Right lobe of liver (tissue), 4 donors: ENCODE measurements around the gene RPL19.

ENCODE experiments used
- POLR2A ChIP-seq: fragments of 450-650 bp; IDR thresholded peaks from one replicate; pipeline ENCODE4 v1.6.1; 2017; ENCODE audit warnings: antibody characterized with exemption, mild to moderate bottlenecking
- TF ChIP-seq, protein P1 (sequence below), 4 donors: fragments of 200-600 bp in 3 of 4; fragments of 450-650 bp in 1 of 4; IDR thresholded peaks; one replicate each; pipeline versions ENCODE4 v1.5.1 to v1.8.0; 2016 to 2022; ENCODE audit warnings: antibody characterized with exemption in 4 of 4, mild to moderate bottlenecking in 2 of 4
- donor health status: DM: no; HTN: no; CAD: no.
- donor health status: DM: no; HTN: no; CAD: no.
- donor health status: DM: no; HTN: yes; CAD: no.

DNA sequence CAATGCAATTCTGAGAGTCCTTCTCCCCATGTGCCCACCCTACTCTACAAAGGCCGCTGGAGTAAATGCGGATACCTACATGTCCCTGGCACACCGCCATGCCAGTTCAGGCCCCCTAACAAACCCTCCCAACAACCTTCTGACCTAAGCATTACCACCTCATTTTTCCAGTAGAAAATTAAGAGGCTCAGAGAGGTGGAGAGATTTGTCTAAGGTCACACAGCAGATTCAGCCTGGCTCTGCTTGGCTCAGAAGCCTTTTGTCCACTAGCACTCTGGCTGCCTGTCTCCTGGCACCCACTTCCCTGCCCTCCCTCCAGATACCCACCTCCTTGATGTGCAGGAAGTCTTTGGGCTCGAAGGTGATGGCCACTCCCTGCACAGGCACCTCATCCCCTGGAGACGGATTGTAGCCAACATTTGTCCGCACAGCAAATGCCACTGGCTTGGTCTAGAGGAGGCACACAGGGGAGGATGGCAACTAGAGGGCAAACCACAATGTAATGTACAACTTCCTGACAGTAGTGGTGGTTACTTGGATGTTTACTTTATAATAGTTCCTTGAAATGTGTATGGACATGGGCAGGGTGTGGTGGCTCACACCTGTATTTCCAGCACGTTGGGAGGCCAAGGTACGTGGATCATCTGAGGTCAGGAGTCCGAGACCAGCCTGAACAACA is 12.8 kb upstream of the RPL19 start:
- TF ChIP-seq, protein P1, sequence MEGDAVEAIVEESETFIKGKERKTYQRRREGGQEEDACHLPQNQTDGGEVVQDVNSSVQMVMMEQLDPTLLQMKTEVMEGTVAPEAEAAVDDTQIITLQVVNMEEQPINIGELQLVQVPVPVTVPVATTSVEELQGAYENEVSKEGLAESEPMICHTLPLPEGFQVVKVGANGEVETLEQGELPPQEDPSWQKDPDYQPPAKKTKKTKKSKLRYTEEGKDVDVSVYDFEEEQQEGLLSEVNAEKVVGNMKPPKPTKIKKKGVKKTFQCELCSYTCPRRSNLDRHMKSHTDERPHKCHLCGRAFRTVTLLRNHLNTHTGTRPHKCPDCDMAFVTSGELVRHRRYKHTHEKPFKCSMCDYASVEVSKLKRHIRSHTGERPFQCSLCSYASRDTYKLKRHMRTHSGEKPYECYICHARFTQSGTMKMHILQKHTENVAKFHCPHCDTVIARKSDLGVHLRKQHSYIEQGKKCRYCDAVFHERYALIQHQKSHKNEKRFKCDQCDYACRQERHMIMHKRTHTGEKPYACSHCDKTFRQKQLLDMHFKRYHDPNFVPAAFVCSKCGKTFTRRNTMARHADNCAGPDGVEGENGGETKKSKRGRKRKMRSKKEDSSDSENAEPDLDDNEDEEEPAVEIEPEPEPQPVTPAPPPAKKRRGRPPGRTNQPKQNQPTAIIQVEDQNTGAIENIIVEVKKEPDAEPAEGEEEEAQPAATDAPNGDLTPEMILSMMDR (IDR thresholded peaks at IDR 0.05), result no peak
- no peak for TF ChIP-seq POLR2A
